ENCODE data around the gene LRRN3. TPM values are rescaled to one million over a fixed set of nuclear protein-coding genes. Genes with fewer than 3 reads are reported as not detected.

Gene LRRN3
- 1 to 10 TPM in 2 of 7 donors, under 1 TPM in 4, not detected in 1; 0.17 to 1.7 (median 0.34) TPM for total RNA-seq
- polyA plus RNA-seq = under 1 TPM; 0.10 to 0.50 (median 0.13) TPM
- long read RNA-seq, donor 1, partial matches to known transcripts = 0 of 3 reads
- long read RNA-seq, donor 1, other reads (novel, unspliced or antisense) = 0 of 3 reads
- long read RNA-seq, donor 2, partial matches to known transcripts = 0 of 4 reads
- long read RNA-seq, donor 2, other reads (novel, unspliced or antisense) = 0 of 4 reads

DNA sequence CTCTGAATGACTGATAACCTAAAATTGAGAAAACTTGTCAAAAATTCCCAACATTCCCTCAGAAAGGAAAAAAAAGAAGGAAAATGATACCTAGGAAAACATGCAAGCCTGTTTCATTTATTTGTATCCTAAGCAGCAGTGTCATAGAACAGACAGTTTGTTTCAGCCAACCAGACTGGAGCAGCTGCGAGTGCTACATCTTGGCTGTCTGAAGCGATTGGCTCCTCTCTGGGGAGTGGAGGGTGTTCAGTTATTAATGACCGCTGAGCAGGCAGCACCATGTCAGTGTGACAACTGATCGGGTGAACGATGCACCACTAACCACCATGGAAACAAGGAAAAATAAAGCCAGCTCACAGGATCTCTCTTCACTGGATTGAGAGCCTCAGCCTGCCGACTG lies at the start of gene LRRN3:
Gene LRRN3 (plus strand): TSS at position 282 of the 400 bp plus-strand sequence. CDS start 31,646 bp downstream, outside the sequence.
- no peaks in the 10 kb centered on the region for H3K9me3 ChIP-seq
- no peak for TF ChIP-seq POLR2A (IDR thresholded peaks at IDR 0.05)
- TF ChIP-seq, protein P1, sequence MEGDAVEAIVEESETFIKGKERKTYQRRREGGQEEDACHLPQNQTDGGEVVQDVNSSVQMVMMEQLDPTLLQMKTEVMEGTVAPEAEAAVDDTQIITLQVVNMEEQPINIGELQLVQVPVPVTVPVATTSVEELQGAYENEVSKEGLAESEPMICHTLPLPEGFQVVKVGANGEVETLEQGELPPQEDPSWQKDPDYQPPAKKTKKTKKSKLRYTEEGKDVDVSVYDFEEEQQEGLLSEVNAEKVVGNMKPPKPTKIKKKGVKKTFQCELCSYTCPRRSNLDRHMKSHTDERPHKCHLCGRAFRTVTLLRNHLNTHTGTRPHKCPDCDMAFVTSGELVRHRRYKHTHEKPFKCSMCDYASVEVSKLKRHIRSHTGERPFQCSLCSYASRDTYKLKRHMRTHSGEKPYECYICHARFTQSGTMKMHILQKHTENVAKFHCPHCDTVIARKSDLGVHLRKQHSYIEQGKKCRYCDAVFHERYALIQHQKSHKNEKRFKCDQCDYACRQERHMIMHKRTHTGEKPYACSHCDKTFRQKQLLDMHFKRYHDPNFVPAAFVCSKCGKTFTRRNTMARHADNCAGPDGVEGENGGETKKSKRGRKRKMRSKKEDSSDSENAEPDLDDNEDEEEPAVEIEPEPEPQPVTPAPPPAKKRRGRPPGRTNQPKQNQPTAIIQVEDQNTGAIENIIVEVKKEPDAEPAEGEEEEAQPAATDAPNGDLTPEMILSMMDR (IDR thresholded peaks at IDR 0.05 in 8 of 11, conservative IDR thresholded peaks at IDR 0.05 in 3 of 11) = no peak
- TF ChIP-seq POLR2AphosphoS5 (IDR thresholded peaks at IDR 0.05) = no peak
- intact Hi-C loops (cut with DNase I; ENCODE audit: low total_unique reads) = loop anchor here (5.0 kb wide), 1 partner anchor 396 kb away; no protein-coding TSS in a partner anchor
- peak within 1 kb of the TSS in 3 of 8 donors; percentile 13 to 35 (median 21) for H3K4me3 ChIP-seq
- no peaks in the 10 kb centered on the region for H3K27me3 ChIP-seq (replicated peaks in 1 of 7)
- H3K36me3 ChIP-seq = no peaks in the 10 kb centered on the region
- WGBS, 5 donors = 58 to 77% (median 68%) methylated on average over 6 of the region's 6 CpGs
- H3K4me1 ChIP-seq = peaks cover 0 to 7% (median 0%) of the 10 kb centered on the region in 6 donors
- DNase-seq = no peak
- no peak within 1 kb of the TSS for H3K27ac ChIP-seq

DNA sequence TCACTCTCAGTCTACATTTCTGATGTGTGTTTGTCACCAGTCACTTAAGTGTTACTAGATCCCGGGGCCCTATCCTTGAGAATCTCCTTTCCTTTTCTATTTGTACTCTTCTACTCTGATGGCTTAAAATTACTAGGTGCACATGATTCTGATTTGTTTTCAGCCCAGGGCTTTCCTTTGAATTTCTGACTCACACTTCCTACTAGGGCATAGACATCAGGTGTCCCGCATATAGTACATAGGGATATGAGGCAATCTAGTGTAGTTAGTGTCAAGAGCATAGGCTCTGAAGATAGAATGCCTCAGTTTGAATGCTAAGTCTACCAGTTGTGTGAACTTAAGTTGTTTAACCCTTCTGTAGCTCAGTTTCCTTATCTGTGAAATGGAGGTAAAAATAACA lies 49.4 kb upstream of the LRRN3 start:
- intact Hi-C loops (cut with DNase I; ENCODE audit: low total_unique reads) = no loop called here
- Histone ChIP-seq H3K27ac (no peak overlapping the region), H3K4me1 (no peaks in the 10 kb centered on the region), H3K4me3 (no peak overlapping the region), H3K27me3 (replicated peaks in 1 of 7) (no peaks in the 10 kb centered on the region), H3K36me3 (no peaks in the 10 kb centered on the region), H3K9me3 (no peaks in the 10 kb centered on the region)
- 87 to 94% (median 92%) methylated on average over 2 of the region's 2 CpGs for WGBS, 5 donors
- DNase-seq = no peak
- TF ChIP-seq POLR2A (IDR thresholded peaks at IDR 0.05) = no peak
- TF ChIP-seq, protein P1 (IDR thresholded peaks at IDR 0.05 in 8 of 11, conservative IDR thresholded peaks at IDR 0.05 in 3 of 11) = no peak

DNA sequence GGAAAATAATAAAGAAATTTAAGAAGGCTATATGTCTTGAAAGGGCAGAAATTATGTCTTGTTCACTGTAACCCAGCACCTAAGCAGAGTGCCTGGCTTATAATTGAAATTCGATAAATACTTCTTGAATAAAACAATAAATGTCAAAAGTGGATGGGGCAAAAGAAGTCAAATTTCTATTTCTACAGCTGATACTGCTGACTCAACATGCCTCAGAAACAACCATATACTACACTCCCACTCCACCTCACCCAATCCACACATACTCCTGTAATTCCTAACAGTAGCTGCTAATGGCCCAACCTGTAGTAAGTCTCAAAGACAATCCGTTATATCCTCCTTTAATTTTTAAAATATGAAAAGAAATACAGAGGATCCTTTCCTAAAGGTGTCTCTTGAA lies 48.1 kb upstream of the LRRN3 start:
- no peak for TF ChIP-seq POLR2AphosphoS5 (IDR thresholded peaks at IDR 0.05)
- TF ChIP-seq POLR2A (IDR thresholded peaks at IDR 0.05) = no peak
- TF ChIP-seq, protein P1 (IDR thresholded peaks at IDR 0.05 in 8 of 11, conservative IDR thresholded peaks at IDR 0.05 in 3 of 11) = no peak
- DNase-seq = no peak
- intact Hi-C loops (cut with DNase I; ENCODE audit: low total_unique reads) = no loop called here
- no peaks in the 10 kb centered on the region for H3K9me3 ChIP-seq
- H3K27ac ChIP-seq = no peak overlapping the region
- 92 to 97% (median 94%) methylated on average over 2 of the region's 2 CpGs for WGBS, 5 donors
- H3K4me3 ChIP-seq = no peak overlapping the region
- H3K4me1 ChIP-seq = no peaks in the 10 kb centered on the region
- H3K27me3 ChIP-seq (replicated peaks in 1 of 7) = no peaks in the 10 kb centered on the region
- no peaks in the 10 kb centered on the region for H3K36me3 ChIP-seq

DNA sequence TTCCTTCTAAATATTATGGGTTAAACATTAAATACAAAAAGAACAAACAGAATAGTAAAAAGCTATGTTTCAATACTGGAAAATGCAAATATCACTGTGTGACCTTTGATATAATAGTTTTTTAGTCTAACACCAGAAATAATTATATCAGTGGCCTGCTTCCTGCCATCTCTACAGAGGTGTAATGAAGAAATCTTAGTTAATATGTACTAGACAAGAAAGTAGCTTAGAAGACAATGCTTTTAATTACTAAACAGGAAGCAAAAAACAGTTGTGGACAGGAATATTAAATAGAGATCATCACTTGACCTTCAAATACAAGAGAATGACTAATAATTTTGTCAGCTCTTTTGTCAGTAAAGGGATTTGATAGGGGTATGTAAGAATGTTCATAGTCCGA lies 47.4 kb upstream of the LRRN3 start:
- Histone ChIP-seq H3K27me3 (replicated peaks in 1 of 7) (no peaks in the 10 kb centered on the region), H3K9me3 (no peaks in the 10 kb centered on the region), H3K4me3 (no peak overlapping the region), H3K36me3 (no peaks in the 10 kb centered on the region), H3K4me1 (no peaks in the 10 kb centered on the region), H3K27ac (no peak overlapping the region)
- intact Hi-C loops (cut with DNase I; ENCODE audit: low total_unique reads) = no loop called here
- no peak for DNase-seq
- TF ChIP-seq POLR2AphosphoS5 (IDR thresholded peaks at IDR 0.05) (no peak), POLR2A (IDR thresholded peaks at IDR 0.05) (no peak)
- TF ChIP-seq, protein P1 (IDR thresholded peaks at IDR 0.05 in 8 of 11, conservative IDR thresholded peaks at IDR 0.05 in 3 of 11) = no peak
- WGBS, 5 donors = 79 to 97% (median 84%) methylated on average over 1 of the region's 1 CpG
